CD14-positive monocyte (primary cell): ENCODE results near the gene SMYD3. TPM values are rescaled to one million over a fixed set of nuclear protein-coding genes. Genes with fewer than 3 reads are reported as not detected.

ENCODE experiments used
- DNase-seq, 3 donors: peaks; one replicate each; pipeline ENCODE4 v3.0.0-alpha.2; 2011 to 2022
- H2AFZ ChIP-seq: 2 replicates; pipeline ENCODE4 v1.6.0; 2012; ENCODE audit warnings: mild to moderate bottlenecking, low read depth, low read length, inconsistent platforms; ENCODE audit not compliant: insufficient read depth, poor library complexity, severe bottlenecking
- H3K27ac ChIP-seq, 2 donors: 1 replicate in 1 of 2; 2 replicates in 1 of 2; pipeline ENCODE4 v1.5.1; 2012 to 2013; ENCODE audit warnings: low read length in 2 of 2, control low read depth in 1 of 2, inconsistent platforms in 1 of 2, low read depth in 1 of 2, mild to moderate bottlenecking in 1 of 2
- H3K27me3 ChIP-seq, 2 donors: one replicate each; pipeline versions ENCODE4 v1.6.0 to v1.6.1; 2011 to 2013; ENCODE audit warnings: low read length in 2 of 2; ENCODE audit not compliant: control insufficient read depth in 2 of 2, insufficient read depth in 2 of 2
- H3K36me3 ChIP-seq, 2 donors: replicated peaks in 1 of 2; 1 replicate in 1 of 2; 2 replicates in 1 of 2; pipeline versions ENCODE4 v1.5.1 to v1.6.1; 2012 to 2013; ENCODE audit warnings: low read length in 2 of 2, control low read depth in 1 of 2, inconsistent platforms in 1 of 2, mild to moderate bottlenecking in 1 of 2; ENCODE audit not compliant: insufficient read depth in 2 of 2, control insufficient read depth in 1 of 2
- H3K4me1 ChIP-seq, 2 donors: 1 replicate in 1 of 2; 2 replicates in 1 of 2; pipeline versions ENCODE4 v1.5.1 to v1.6.1; 2012 to 2013; ENCODE audit warnings: low read length in 2 of 2, control low read depth in 1 of 2, inconsistent platforms in 1 of 2, mild to moderate bottlenecking in 1 of 2, moderate library complexity in 1 of 2; ENCODE audit not compliant: insufficient read depth in 2 of 2, control insufficient read depth in 1 of 2
- H3K4me2 ChIP-seq: replicated peaks from 2 replicates; pipeline ENCODE3; 2012; ENCODE audit warnings: low read length, moderate library complexity, mild to moderate bottlenecking; ENCODE audit not compliant: poor library complexity, severe bottlenecking; ENCODE audit errors: extremely low read depth
- H3K4me3 ChIP-seq, 3 experiments: fragments of 200-600 bp in 1 of 3; sonication (generic) in 1 of 3; replicated peaks in 1 of 3; 1 replicate in 2 of 3; 2 replicates in 1 of 3; pipeline ENCODE4 v1.5.1; 2011 to 2013; ENCODE audit warnings: low read length in 3 of 3, mild to moderate bottlenecking in 3 of 3, control low read depth in 2 of 3, low read depth in 2 of 3, inconsistent platforms in 1 of 3, moderate library complexity in 1 of 3
- H3K79me2 ChIP-seq: 2 replicates; pipeline ENCODE4 v1.6.0; 2012; ENCODE audit warnings: mild to moderate bottlenecking, control low read depth, inconsistent platforms, low read length, moderate library complexity; ENCODE audit not compliant: insufficient read depth
- H3K9ac ChIP-seq: 2 replicates; pipeline ENCODE4 v1.6.0; 2017; ENCODE audit warnings: low read length, mild to moderate bottlenecking; ENCODE audit not compliant: insufficient read depth, poor library complexity, severe bottlenecking
- H3K9me3 ChIP-seq, 2 donors: replicated peaks in 1 of 2; 1 replicate in 1 of 2; 2 replicates in 1 of 2; pipeline versions ENCODE4 v1.5.1 to v1.6.1; 2012 to 2013; ENCODE audit warnings: low read length in 2 of 2, control low read depth in 1 of 2; ENCODE audit not compliant: control insufficient read depth in 1 of 2, insufficient read depth in 1 of 2
- H4K20me1 ChIP-seq: 2 replicates; pipeline ENCODE4 v1.6.0; 2012; ENCODE audit warnings: mild to moderate bottlenecking, low read length, control low read depth, moderate library complexity; ENCODE audit not compliant: insufficient read depth
- H3K27ac Mint-ChIP-seq, 7 donors: one replicate each; pipeline ENCODE4 v1.8.0; 2020; ENCODE audit warnings: mild to moderate bottlenecking in 7 of 7, mixed read lengths in 7 of 7, moderate library complexity in 6 of 7, inconsistent platforms in 2 of 7
- H3K27me3 Mint-ChIP-seq, 3 donors: one replicate each; pipeline ENCODE4 v1.8.0; 2021 to 2022; ENCODE audit warnings: low read depth in 3 of 3, mild to moderate bottlenecking in 3 of 3, mixed read lengths in 3 of 3, moderate library complexity in 3 of 3, inconsistent platforms in 1 of 3
- H3K36me3 Mint-ChIP-seq, 2 donors: one replicate each; pipeline ENCODE4 v1.8.0; 2020; ENCODE audit warnings: mixed read lengths in 2 of 2, inconsistent platforms in 1 of 2, mild to moderate bottlenecking in 1 of 2
- H3K4me1 Mint-ChIP-seq: one replicate; pipeline ENCODE4 v1.8.0; 2020; ENCODE audit warnings: mild to moderate bottlenecking, mixed read lengths
- H3K4me3 Mint-ChIP-seq, 2 donors: one replicate each; pipeline ENCODE4 v1.8.0; 2020; ENCODE audit warnings: mild to moderate bottlenecking in 2 of 2, mixed read lengths in 2 of 2, moderate library complexity in 1 of 2
- H3K9me3 Mint-ChIP-seq, 7 donors: one replicate each; pipeline ENCODE4 v1.8.0; 2020 to 2022; ENCODE audit warnings: mixed read lengths in 7 of 7, mild to moderate bottlenecking in 6 of 7, moderate library complexity in 6 of 7, inconsistent platforms in 2 of 7
- CTCF ChIP-seq: fragments of 200-600 bp; IDR thresholded peaks from one replicate; pipeline ENCODE4 v1.8.0; 2022; ENCODE audit warnings: antibody characterized with exemption, mild to moderate bottlenecking
- WGBS: methylation state at CpG from one replicate; pipeline ENCODE4 v1.1.5; 2013; ENCODE audit warnings: missing lambda C conversion rate; ENCODE audit not compliant: insufficient coverage; 5-methylcytosine and 5-hydroxymethylcytosine counted together
- intact Hi-C, 2 donors: fragments of 100-400 bp; cut with micrococcal nuclease; formaldehyde crosslinking; loops; one replicate each; pipeline versions ENCODE4 v1.15.0 to v1.15.1; 2023
- polyA plus RNA-seq, 3 donors: library from polyadenylated mRNA; depleted of rRNA in 1 of 3; unstranded in 2 of 3; stranded (reverse) in 1 of 3; fragments of 300-500 nt in 2 of 3; fragments of >200 nt in 1 of 3; fragmentation: Illumina TruSeq in 2 of 3; gene quantifications; 1 replicate in 2 of 3; 2 replicates in 1 of 3; pipeline ENCODE4 v1.2.3, GENCODE V29; 2012 to 2021

The SMYD3 gene
- polyA plus RNA-seq, 3 donors, result 2.7 to 8.4 (median 4.0) TPM

GRCh38 chr1:246246430-246246829, 260.6 kb downstream of the SMYD3 start:
- no peak overlapping the region for H3K9ac ChIP-seq
- H4K20me1 ChIP-seq, result no peaks in the 10 kb centered on the region
- WGBS, result no CpG with 5 or more reads among the region's 1 CpG
- no peaks in the 10 kb centered on the region for H3K9me3 ChIP-seq
- no peak overlapping the region for H3K4me2 ChIP-seq
- H3K36me3 Mint-ChIP-seq, result no peaks in the 10 kb centered on the region
- H3K79me2 ChIP-seq, result no peaks in the 10 kb centered on the region
- H3K4me1 Mint-ChIP-seq, result no peaks in the 10 kb centered on the region
- H3K27me3 ChIP-seq, result no peaks in the 10 kb centered on the region
- H3K4me1 ChIP-seq, result no peaks in the 10 kb centered on the region
- no peaks in the 10 kb centered on the region for H3K36me3 ChIP-seq
- no peak overlapping the region for H2AFZ ChIP-seq
- TF ChIP-seq CTCF, result no peak
- no peak overlapping the region for H3K27ac ChIP-seq
- no peak overlapping the region for H3K4me3 ChIP-seq
- H3K27me3 Mint-ChIP-seq, result no peaks in the 10 kb centered on the region
- peaks cover 0 to 4% (median 0%) of the 10 kb centered on the region in 7 donors for H3K9me3 Mint-ChIP-seq
- no peak for DNase-seq
- no peak overlapping the region for H3K27ac Mint-ChIP-seq
- intact Hi-C loops, result no loop called here
- no peak overlapping the region for H3K4me3 Mint-ChIP-seq

- Mint-ChIP-seq H3K4me3 (no peak overlapping the region), H3K36me3 (no peaks in the 10 kb centered on the region), H3K4me1 (no peaks in the 10 kb centered on the region), H3K27me3 (no peaks in the 10 kb centered on the region), H3K27ac (no peak overlapping the region), H3K9me3 (peaks cover 0 to 5% (median 0%) of the 10 kb centered on the region in 7 donors)
- Histone ChIP-seq H3K9ac (no peak overlapping the region), H3K4me2 (no peak overlapping the region), H3K27ac (no peak overlapping the region), H3K27me3 (no peaks in the 10 kb centered on the region), H3K79me2 (no peaks in the 10 kb centered on the region), H3K36me3 (no peaks in the 10 kb centered on the region), H2AFZ (no peak overlapping the region), H3K9me3 (no peaks in the 10 kb centered on the region), H3K4me3 (no peak overlapping the region), H3K4me1 (no peaks in the 10 kb centered on the region), H4K20me1 (no peaks in the 10 kb centered on the region)
- no CpG with 5 or more reads among the region's 1 CpG for WGBS
- DNase-seq, result no peak
- intact Hi-C loops, result no loop called here
- no peak for TF ChIP-seq CTCF
These were observed 261.5 kb downstream of the SMYD3 start for GRCh38 chr1:246245541-246245940.
